Measurements from ENCODE around the gene NOXA1. TPM values are rescaled to one million over a fixed set of nuclear protein-coding genes. Genes with fewer than 3 reads are reported as not detected.
A peak's percentile ranks its signal among the peaks of the same experiment; 100 is the strongest.

Gene NOXA1
- total and polyA plus RNA-seq, 2 of the 8 experiments (the other 6 are each of a cell fraction or from before 2014, with no cell fraction given) = 0.34 to 0.91 TPM

GRCh38 chr9:137460363-137461315, 37.4 kb downstream of the NOXA1 start:
- Histone ChIP-seq H2AK5ac (ENCODE audit: low read depth, low read length) (peak overlapping the region; percentile 75; the same call in 1 of the 2 replicates), H3K4ac (replicated peaks; ENCODE audit: insufficient read length, low read depth, low read length) (no peak overlapping the region), H3K18ac (ENCODE audit: extremely low read depth, low read length) (no peak overlapping the region), H3K27ac (ENCODE audit: low read depth, low read length) (no peak overlapping the region), H3K4me2 (ENCODE audit: insufficient read depth in 1 of 2, low read depth in 2 of 2, low read length in 2 of 2) (no peak overlapping the region), H3K9ac (replicated peaks in 1 of 4; ENCODE audit: extremely low read depth in 1 of 4, low read depth in 3 of 4, low read length in 3 of 4) (no peak overlapping the region), H2BK5ac (ENCODE audit: low read depth, low read length) (no peak overlapping the region), H4K20me1 (replicated peaks in 1 of 2; ENCODE audit: control insufficient read depth in 1 of 2, insufficient read depth in 2 of 2, low read length in 2 of 2) (peaks cover 0 to 12% of the 10 kb centered on the region in 2 experiments), H3K4me1 (replicated peaks in 1 of 4; ENCODE audit: control insufficient read depth in 3 of 4, insufficient read depth in 4 of 4, low read length in 3 of 4) (peaks cover 0 to 18% (median 8%) of the 10 kb centered on the region in 4 experiments; a peak in 6 of 7 replicates), H3K4me3 (ENCODE audit: extremely low read depth in 1 of 4, insufficient read depth in 2 of 4, low read depth in 3 of 4, low read length in 4 of 4) (no peak overlapping the region), H2AFZ (ENCODE audit: low read length) (no peak overlapping the region), H3K9me3 (ENCODE audit: insufficient read depth in 2 of 2, low read depth in 1 of 2, low read length in 1 of 2) (no peaks in the 10 kb centered on the region; a peak in 1 of 4 replicates), H2BK15ac (ENCODE audit: low read length) (peak overlapping the region; percentile 40; the same call in 1 of the 2 replicates), H3K36me3 (ENCODE audit: control insufficient read depth in 2 of 4, insufficient read depth in 4 of 4, low read length in 3 of 4) (peaks cover 0 to 9% (median 7%) of the 10 kb centered on the region in 4 experiments; a peak in 6 of 8 replicates), H4K5ac (ENCODE audit: insufficient read length, low read depth, low read length) (no peak overlapping the region), H3K14ac (ENCODE audit: insufficient read length) (no peak overlapping the region), H4K8ac (ENCODE audit: extremely low read depth, insufficient read depth, low read length) (no peak overlapping the region), H3K23ac (ENCODE audit: insufficient read length) (no peak overlapping the region), H4K91ac (replicated peaks; ENCODE audit: insufficient read length, low read length) (peak overlapping the region; percentile 25), H3K27me3 (replicated peaks in 1 of 4; ENCODE audit: control insufficient read depth in 3 of 4, extremely low read depth in 1 of 4, insufficient read depth in 3 of 4, low read length in 3 of 4) (peaks cover 0 to 19% (median 13%) of the 10 kb centered on the region in 4 experiments; a peak in 5 of 7 replicates), H3K79me1 (ENCODE audit: low read depth, low read length) (peaks cover 3% of the 10 kb centered on the region; the same call in 1 of the 2 replicates), H2BK20ac (ENCODE audit: low read length) (no peak overlapping the region), H3K23me2 (ENCODE audit: low read depth, low read length) (peaks cover 8% of the 10 kb centered on the region; the same call in 1 of the 2 replicates), H3K79me2 (ENCODE audit: control insufficient read depth in 1 of 2, insufficient read depth in 2 of 2, low read length in 2 of 2) (no peaks in the 10 kb centered on the region; a peak in 1 of 4 replicates), H2BK12ac (ENCODE audit: low read depth, low read length) (0 out of 2 replicates have a peak overlapping the region, but pooled peaks have one; percentile 80), H3K56ac (replicated peaks; ENCODE audit: insufficient read length, low read depth, low read length) (no peak overlapping the region), H2BK120ac (replicated peaks; ENCODE audit: low read depth, low read length) (no peak overlapping the region)
- WGBS, 2 experiments (ENCODE audit: extremely low coverage in 1 of 2, insufficient coverage in 1 of 2, insufficient read length in 1 of 2, insufficient replicate concordance in 2 of 2, low coverage in 1 of 2, low lambda C conversion rate in 2 of 2, missing lambda C conversion rate in 1 of 2) = 86% methylated on average over 22 of the region's 31 CpGs; no CpG with 5 or more reads in 1 of the 2 experiments
- ChIA-PET POLR2A (ENCODE audit: partially characterized antibody) (no interaction called here), CTCF (ENCODE audit: partially characterized antibody) (no interaction called here)
- FAIRE-seq (no peak), DNase-seq (ENCODE audit: low read depth in 1 of 2, low spot score in 2 of 2) (no peak)
- TF ChIP-seq TCF12 (IDR thresholded peaks at IDR 0.05; ENCODE audit: low read depth, low read length) (no peak), EZH2 (IDR thresholded peaks at IDR 0.05; ENCODE audit: low read depth, low read length, severe bottlenecking) (no peak), CTBP2 (IDR thresholded peaks at IDR 0.05; ENCODE audit: borderline replicate concordance, insufficient read depth, insufficient read length, low read length) (no peak), POU5F1 (IDR thresholded peaks at IDR 0.05; ENCODE audit: low read depth, low read length) (no peak), KDM1A (IDR thresholded peaks at IDR 0.05; ENCODE audit: borderline replicate concordance, low read length) (no peak), SIRT6 (IDR thresholded peaks at IDR 0.05; ENCODE audit: low read length) (no peak), CEBPB (IDR thresholded peaks at IDR 0.05; ENCODE audit: low read depth, low read length) (no peak), RNF2 (IDR thresholded peaks at IDR 0.05; ENCODE audit: borderline replicate concordance, low read depth, low read length, missing control alignments, poor library complexity, severe bottlenecking) (no peak), MAFK (IDR thresholded peaks at IDR 0.05; ENCODE audit: low read depth, low read length) (no peak)
